OCI-LY7 (cell line): Measurements from ENCODE around the gene HACE1. TPM values are rescaled to one million over a fixed set of nuclear protein-coding genes. Genes with fewer than 3 reads are reported as not detected.

ENCODE experiments used
- BruUV-seq: library from RNA; stranded (reverse); fragments of 400-500 nt; replicated peaks from 2 replicates; lab custom pipeline; 2021; lab: Mats Ljungman, UMichigan
- CTCF ChIA-PET: fragments of 300-600 bp; sonication (Branson Sonifier 250); formaldehyde crosslinking; loops from one replicate; lab custom pipeline; 2022; ENCODE audit warnings: antibody characterized with exemption; ENCODE audit not compliant: unreplicated experiment; lab: Charles Lee
- POLR2A ChIA-PET: fragments of 300-600 bp; sonication (Branson Sonifier 250); formaldehyde crosslinking; loops from one replicate; lab custom pipeline; 2022; ENCODE audit warnings: antibody characterized with exemption; lab: Charles Lee
- DNase-seq: peaks from one replicate; pipeline ENCODE4 v3.0.0-alpha.2; 2015; ENCODE audit warnings: low spot score
- H2AFZ ChIP-seq: fragments of 200-600 bp; sonication (generic), shearing (Covaris generic); 2 replicates; pipeline ENCODE4 v1.6.1; 2014; ENCODE audit warnings: mild to moderate bottlenecking, antibody characterized with exemption, low read length, moderate library complexity
- H3K27ac ChIP-seq: fragments of 200-600 bp; sonication (generic); 2 replicates; pipeline ENCODE4 v1.5.1; 2014; ENCODE audit warnings: mixed run types, low read depth, mild to moderate bottlenecking, moderate library complexity, low read length, inconsistent platforms; ENCODE audit not compliant: poor library complexity, severe bottlenecking
- H3K36me3 ChIP-seq: fragments of 200-600 bp; sonication (generic); 2 replicates; pipeline ENCODE4 v1.6.1; 2014; ENCODE audit warnings: mild to moderate bottlenecking, antibody characterized with exemption, low read length, moderate library complexity, mixed read lengths; ENCODE audit not compliant: insufficient read depth
- H3K4me1 ChIP-seq: fragments of 200-600 bp; sonication (generic); 2 replicates; pipeline ENCODE4 v1.5.1; 2014; ENCODE audit warnings: mild to moderate bottlenecking, low read length; ENCODE audit not compliant: insufficient read depth, poor library complexity, severe bottlenecking
- H3K4me2 ChIP-seq: fragments of 200-600 bp; sonication (generic); 2 replicates; pipeline ENCODE4 v1.6.1; 2014; ENCODE audit warnings: mild to moderate bottlenecking, low read length
- H3K4me3 ChIP-seq: fragments of 200-600 bp; sonication (generic); 2 replicates; pipeline ENCODE4 v1.5.1; 2014; ENCODE audit warnings: mild to moderate bottlenecking, low read depth, low read length; ENCODE audit not compliant: poor library complexity, severe bottlenecking
- H3K79me2 ChIP-seq: fragments of 200-600 bp; sonication (generic); 2 replicates; pipeline ENCODE4 v1.6.1; 2016; ENCODE audit warnings: low read depth, mild to moderate bottlenecking, low read length, moderate library complexity, mixed read lengths; ENCODE audit not compliant: insufficient read depth
- H3K9me2 ChIP-seq: fragments of 200-600 bp; sonication (generic); 2 replicates; pipeline ENCODE4 v1.6.1; 2016; ENCODE audit warnings: mild to moderate bottlenecking, low read length, mixed read lengths; ENCODE audit not compliant: insufficient read depth
- H3K9me3 ChIP-seq: fragments of 200-600 bp; sonication (generic); 2 replicates; pipeline ENCODE4 v1.6.1; 2014; ENCODE audit warnings: mild to moderate bottlenecking, mixed run types, low read length, mixed read lengths
- H4K20me1 ChIP-seq: fragments of 200-600 bp; sonication (generic); 2 replicates; pipeline ENCODE4 v1.6.1; 2014; ENCODE audit warnings: mild to moderate bottlenecking, antibody characterized with exemption, low read length, moderate library complexity, mixed read lengths; ENCODE audit not compliant: insufficient read depth
- EZH2phosphoT487 ChIP-seq: fragments of 200-600 bp; sonication (generic); IDR thresholded peaks from 2 replicates; pipeline ENCODE4 v1.6.1; 2018; ENCODE audit warnings: low read depth, borderline replicate concordance, mild to moderate bottlenecking, mixed run types, antibody characterized with exemption, low read length, moderate library complexity, mixed read lengths
- intact Hi-C: fragments of 100-400 bp; cut with micrococcal nuclease; formaldehyde crosslinking; loops from one replicate; pipeline ENCODE4 v1.10.0; 2022; ENCODE audit not compliant: unreplicated experiment
- small RNA-seq: library from RNA; depleted of rRNA; stranded (forward); fragments of <200 nt; gene quantifications from one replicate; pipeline ENCODE3, GENCODE V24; 2014
- total RNA-seq, 2 experiments: library from RNA; depleted of rRNA in 1 of 2; stranded (reverse); fragments of >200 nt in 1 of 2; shearing (Covaris generic) in 1 of 2; gene quantifications; 2 replicates each; pipeline ENCODE4 v1.2.3, GENCODE V29; 2014 to 2022
- TF ChIP-seq, protein P1 (sequence below): fragments of 200-600 bp; sonication (generic); conservative IDR thresholded peaks from 2 replicates; pipeline ENCODE4 v1.5.1; 2014; ENCODE audit warnings: mild to moderate bottlenecking, antibody characterized with exemption, low read length, moderate library complexity, mixed read lengths

Gene HACE1
- total RNA-seq, 2 experiments from 2014 or later: 16.6 to 22.1 TPM

DNA sequence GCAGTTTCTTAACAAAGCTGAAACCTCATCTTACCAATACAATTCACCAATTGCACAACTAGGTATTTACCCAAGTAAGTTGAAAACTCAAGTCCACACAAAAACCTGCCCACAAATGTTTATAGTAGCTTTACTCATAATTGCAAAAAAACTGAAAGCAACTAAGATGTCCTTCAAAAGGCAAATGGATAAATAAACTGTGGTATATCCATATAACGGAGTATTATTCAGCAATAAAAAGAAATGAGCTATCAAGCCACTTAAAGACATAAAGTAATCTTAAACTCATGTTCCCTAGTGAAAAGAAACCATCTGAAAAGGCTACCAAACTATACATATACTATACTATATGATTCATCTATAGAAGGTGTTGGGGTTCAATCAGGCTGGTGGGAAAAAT, 179.7 kb downstream of the HACE1 start:
- Histone ChIP-seq H3K27ac (no peak overlapping the region), H3K4me1 (peaks cover 20% of the 10 kb centered on the region), H3K36me3 (no peaks in the 10 kb centered on the region; the same call in 1 of the 2 replicates), H2AFZ (no peak overlapping the region), H3K4me2 (no peak overlapping the region), H3K9me2 (no peaks in the 10 kb centered on the region), H3K4me3 (no peak overlapping the region), H3K79me2 (no peaks in the 10 kb centered on the region), H3K9me3 (peaks cover 21% of the 10 kb centered on the region; the same call in 1 of the 2 replicates), H4K20me1 (no peaks in the 10 kb centered on the region)
- no TSS peak for BruUV-seq
- TF ChIP-seq EZH2phosphoT487: no peak
- TF ChIP-seq, protein P1, sequence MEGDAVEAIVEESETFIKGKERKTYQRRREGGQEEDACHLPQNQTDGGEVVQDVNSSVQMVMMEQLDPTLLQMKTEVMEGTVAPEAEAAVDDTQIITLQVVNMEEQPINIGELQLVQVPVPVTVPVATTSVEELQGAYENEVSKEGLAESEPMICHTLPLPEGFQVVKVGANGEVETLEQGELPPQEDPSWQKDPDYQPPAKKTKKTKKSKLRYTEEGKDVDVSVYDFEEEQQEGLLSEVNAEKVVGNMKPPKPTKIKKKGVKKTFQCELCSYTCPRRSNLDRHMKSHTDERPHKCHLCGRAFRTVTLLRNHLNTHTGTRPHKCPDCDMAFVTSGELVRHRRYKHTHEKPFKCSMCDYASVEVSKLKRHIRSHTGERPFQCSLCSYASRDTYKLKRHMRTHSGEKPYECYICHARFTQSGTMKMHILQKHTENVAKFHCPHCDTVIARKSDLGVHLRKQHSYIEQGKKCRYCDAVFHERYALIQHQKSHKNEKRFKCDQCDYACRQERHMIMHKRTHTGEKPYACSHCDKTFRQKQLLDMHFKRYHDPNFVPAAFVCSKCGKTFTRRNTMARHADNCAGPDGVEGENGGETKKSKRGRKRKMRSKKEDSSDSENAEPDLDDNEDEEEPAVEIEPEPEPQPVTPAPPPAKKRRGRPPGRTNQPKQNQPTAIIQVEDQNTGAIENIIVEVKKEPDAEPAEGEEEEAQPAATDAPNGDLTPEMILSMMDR: no peak
- DNase-seq: no peak
- ChIA-PET CTCF (interaction anchor here (1.0 kb wide), 1 partner anchor 153 kb away, joined by 3 read pairs; no protein-coding TSS in a partner anchor), POLR2A (no interaction called here)
- intact Hi-C loops: loop anchor here (5.0 kb wide), 1 partner anchor 153 kb away; no protein-coding TSS in a partner anchor

Small RNA genes within 50 kb of the gene (small RNA-seq; reads per million reads assigned to genes)
- gene RNU6-897P: not detected

Other genes with a start within 250 kb of the HACE1 start
- not detected in 2 replicates for gene LIN28B, start 97.2 kb upstream of the HACE1 start, total RNA-seq (2014; rRNA removed; shearing (Covaris generic))
- gene LIN28B, start 97.2 kb upstream of the HACE1 start, total RNA-seq (2022): not detected in 2 replicates